HepG2 (cell line): ENCODE data around the gene BAG5. TPM values are rescaled to one million over a fixed set of nuclear protein-coding genes. Genes with fewer than 3 reads are reported as not detected.

Experiments
- ATAC-seq: fragments of 200-7000 bp; cut with Tn5 transposase; 3 replicates; pipeline ENCODE4 v1.9.1; 2020; ENCODE audit warnings: mild to moderate bottlenecking, moderate library complexity
- BruUV-seq: library from RNA; stranded (reverse); fragments of 400-500 nt; replicated peaks from 2 replicates; lab custom pipeline; 2021; lab: Mats Ljungman, UMichigan
- CTCF ChIA-PET: fragments of 300-600 bp; formaldehyde crosslinking; extraction: SDS; loops from one replicate; lab custom pipeline; 2021; ENCODE audit warnings: low total read pairs, inconsistent platforms, low intra/inter-chr PET ratio; lab: Yijun Ruan, JAX
- POLR2A ChIA-PET: fragments of 350-600 bp; sonication (Branson Sonifier 250); formaldehyde crosslinking; loops from one replicate; lab custom pipeline; 2020; ENCODE audit warnings: antibody characterized with exemption, inconsistent platforms; lab: Yijun Ruan, JAX
- DNase-seq: peaks from one replicate; pipeline ENCODE4 v3.0.0-alpha.2; 2015; ENCODE audit warnings: low spot score
- FAIRE-seq: peaks from 3 replicates; lab custom pipeline; 2011; peaks lifted over from hg19 to GRCh38; lab: Jason Lieb, UNC
- H2AFZ ChIP-seq: one replicate; pipeline ENCODE4 v1.6.1; 2011; ENCODE audit warnings: low read length, inconsistent platforms
- H3K27ac ChIP-seq: fragments of 300-600 bp; 3 replicates; pipeline ENCODE4 v1.8.0; 2011; ENCODE audit warnings: mixed run types, mild to moderate bottlenecking, mixed read lengths, low read length, inconsistent platforms; ENCODE audit not compliant: insufficient read depth; ENCODE audit errors: extremely low read length
- H3K27me3 ChIP-seq, 2 experiments: fragments of 200-600 bp in 1 of 2; 2 replicates in 1 of 2; 3 replicates in 1 of 2; pipeline versions ENCODE4 v1.6.0 to v1.8.0; 2011; ENCODE audit warnings: low read length in 2 of 2, mild to moderate bottlenecking in 2 of 2, moderate library complexity in 2 of 2, inconsistent platforms in 1 of 2; ENCODE audit not compliant: insufficient read depth in 2 of 2, control insufficient read depth in 1 of 2
- H3K36me3 ChIP-seq, 2 experiments: fragments of 200-600 bp in 1 of 2; replicated peaks in 1 of 2; 2 replicates in 1 of 2; 3 replicates in 1 of 2; pipeline versions ENCODE4 v1.5.1 to v1.8.0; 2011; ENCODE audit warnings: low read length in 2 of 2, inconsistent platforms in 1 of 2; ENCODE audit not compliant: insufficient read depth in 2 of 2, control insufficient read depth in 1 of 2
- H3K4me1 ChIP-seq: 2 replicates; pipeline ENCODE4 v1.5.1; 2012; ENCODE audit warnings: low read length, inconsistent platforms; ENCODE audit not compliant: insufficient read depth
- H3K4me2 ChIP-seq: 2 replicates; pipeline ENCODE4 v1.6.0; 2011; ENCODE audit warnings: low read depth, low read length, inconsistent platforms
- H3K4me3 ChIP-seq, 3 experiments: fragments of 200-600 bp in 1 of 3; sonication (generic), shearing (Covaris generic) in 1 of 3; replicated peaks in 1 of 3; 2 replicates each; pipeline ENCODE4 v1.5.1; 2011 to 2016; ENCODE audit warnings: low read length in 3 of 3, inconsistent platforms in 2 of 3, low read depth in 2 of 3, mild to moderate bottlenecking in 2 of 3, control low read depth in 1 of 3, mixed read lengths in 1 of 3; ENCODE audit not compliant: insufficient read depth in 1 of 3
- H3K79me2 ChIP-seq: one replicate; pipeline ENCODE4 v1.6.1; 2011; ENCODE audit warnings: low read length, inconsistent platforms; ENCODE audit not compliant: insufficient read depth
- H3K9ac ChIP-seq: 2 replicates; pipeline ENCODE4 v1.6.0; 2011; ENCODE audit warnings: mild to moderate bottlenecking, low read depth, low read length, inconsistent platforms; ENCODE audit not compliant: insufficient read depth
- H3K9me3 ChIP-seq: 2 replicates; pipeline ENCODE4 v1.5.1; 2012; ENCODE audit warnings: mild to moderate bottlenecking, low read length
- H4K20me1 ChIP-seq: 2 replicates; pipeline ENCODE4 v1.6.0; 2011; ENCODE audit warnings: inconsistent platforms, mild to moderate bottlenecking, low read length, moderate library complexity; ENCODE audit not compliant: insufficient read depth
- FOSL2 ChIP-seq: sonication (generic); formaldehyde crosslinking; IDR thresholded peaks from 2 replicates; pipeline ENCODE4 v1.4.0; 2020; ENCODE audit warnings: missing genetic modification reagents
- HMGA1 ChIP-seq: sonication (generic); formaldehyde crosslinking; conservative IDR thresholded peaks from 2 replicates; pipeline ENCODE4 v1.4.0; 2020; ENCODE audit warnings: missing genetic modification reagents
- HNF4A ChIP-seq: sonication (generic); formaldehyde crosslinking; IDR thresholded peaks from 2 replicates; pipeline ENCODE4 v1.4.0; 2020; ENCODE audit warnings: missing genetic modification reagents
- ZNF543 ChIP-seq: sonication (generic); formaldehyde crosslinking; IDR thresholded peaks from 2 replicates; pipeline ENCODE4 v1.4.0; 2020; ENCODE audit warnings: mild to moderate bottlenecking, missing genetic modification reagents
- WGBS: methylation state at CpG from one replicate; pipeline ENCODE4 v1.1.6; 2017; ENCODE audit warnings: low lambda C conversion rate; 5-methylcytosine and 5-hydroxymethylcytosine counted together
- in situ Hi-C: cut with HindIII; loops from 2 replicates; pipeline ENCODE4 v1.10.0; 2017; ENCODE audit warnings: low pct_unique_long_range_greater_than_20kb; ENCODE audit not compliant: extremely low pct_ligation_motif_present
- intact Hi-C: fragments of 100-400 bp; cut with micrococcal nuclease; formaldehyde crosslinking; loops from one replicate; pipeline ENCODE4 v1.10.0; 2022; ENCODE audit not compliant: unreplicated experiment
- polyA plus RNA-seq, 8 experiments: library from polyadenylated mRNA; depleted of rRNA in 3 of 8; stranded (reverse) in 7 of 8; unstranded in 1 of 8; fragments of >200 nt; fragmentation: Illumina TruSeq in 4 of 8; extraction: Trizol in 4 of 8; gene quantifications; 2 replicates each; pipeline versions ENCODE4 v1.2.1 to v1.2.3, GENCODE V29; 2011 to 2016; ENCODE audit warnings: low read depth in 4 of 8, missing spikeins in 1 of 8, mixed read lengths in 1 of 8; ENCODE audit not compliant: insufficient read depth in 1 of 8
- total RNA-seq, 5 experiments: library from RNA; depleted of rRNA; stranded (reverse); fragments of >200 nt; fragmentation: Illumina TruSeq; extraction: Trizol; gene quantifications; 2 replicates each; pipeline ENCODE4 v1.2.3, GENCODE V29; 2016; ENCODE audit warnings: low read depth in 1 of 5

The BAG5 gene
- total and polyA plus RNA-seq, 2 of the 13 experiments (the other 11 are each of a cell fraction or from before 2014, with no cell fraction given), result 3.5 to 21.0 TPM

DNA sequence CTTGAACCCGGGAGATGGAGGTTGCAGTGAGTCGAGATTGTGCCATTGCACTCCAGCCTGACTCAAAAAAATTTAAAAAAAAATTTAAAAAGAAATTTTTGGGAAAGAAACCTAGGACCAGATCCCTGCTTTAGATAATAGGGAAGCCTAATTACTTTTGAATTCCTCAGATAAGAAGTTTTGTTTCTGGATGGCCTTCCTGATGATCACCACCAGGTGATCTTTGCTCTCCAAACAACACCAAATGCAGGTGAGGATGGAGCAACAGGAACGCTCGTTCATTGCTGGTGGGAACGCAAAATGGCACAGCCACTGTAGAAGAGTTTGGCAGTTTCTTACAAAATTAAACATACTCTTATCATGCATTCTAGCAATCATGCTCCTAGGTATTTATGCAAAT lies 38.0 kb upstream of the BAG5 start:
- no peaks in the 10 kb centered on the region; a peak in 1 of 5 replicates for H3K27me3 ChIP-seq
- H3K4me1 ChIP-seq, result peaks cover 16% of the 10 kb centered on the region
- DNase-seq (no peak), ATAC-seq (no peak), FAIRE-seq (no peak)
- no peaks in the 10 kb centered on the region for H4K20me1 ChIP-seq
- H3K4me2 ChIP-seq, result no peak overlapping the region
- H3K79me2 ChIP-seq, result no peaks in the 10 kb centered on the region
- H3K4me3 ChIP-seq, result no peak overlapping the region
- no peaks in the 10 kb centered on the region for H3K36me3 ChIP-seq
- no peak overlapping the region for H2AFZ ChIP-seq
- POLR2A ChIA-PET, result interaction anchor here (1.0 kb wide), 1 partner anchor 25 kb away, joined by 3 read pairs; no protein-coding TSS in a partner anchor
- intact Hi-C loops (no loop called here), in situ Hi-C loops (no loop called here)
- CTCF ChIA-PET, result no interaction called here
- BruUV-seq, result no TSS peak
- no peak overlapping the region for H3K27ac ChIP-seq
- no peaks in the 10 kb centered on the region for H3K9me3 ChIP-seq
- H3K9ac ChIP-seq, result no peak overlapping the region
- WGBS, result 75% methylated on average over 5 of the region's 5 CpGs
- TF ChIP-seq HMGA1 (CRISPR knock-in tag), result no peak
- TF ChIP-seq HNF4A (CRISPR knock-in tag), result peak; percentile 25; the same call in 1 of the 2 replicates

DNA sequence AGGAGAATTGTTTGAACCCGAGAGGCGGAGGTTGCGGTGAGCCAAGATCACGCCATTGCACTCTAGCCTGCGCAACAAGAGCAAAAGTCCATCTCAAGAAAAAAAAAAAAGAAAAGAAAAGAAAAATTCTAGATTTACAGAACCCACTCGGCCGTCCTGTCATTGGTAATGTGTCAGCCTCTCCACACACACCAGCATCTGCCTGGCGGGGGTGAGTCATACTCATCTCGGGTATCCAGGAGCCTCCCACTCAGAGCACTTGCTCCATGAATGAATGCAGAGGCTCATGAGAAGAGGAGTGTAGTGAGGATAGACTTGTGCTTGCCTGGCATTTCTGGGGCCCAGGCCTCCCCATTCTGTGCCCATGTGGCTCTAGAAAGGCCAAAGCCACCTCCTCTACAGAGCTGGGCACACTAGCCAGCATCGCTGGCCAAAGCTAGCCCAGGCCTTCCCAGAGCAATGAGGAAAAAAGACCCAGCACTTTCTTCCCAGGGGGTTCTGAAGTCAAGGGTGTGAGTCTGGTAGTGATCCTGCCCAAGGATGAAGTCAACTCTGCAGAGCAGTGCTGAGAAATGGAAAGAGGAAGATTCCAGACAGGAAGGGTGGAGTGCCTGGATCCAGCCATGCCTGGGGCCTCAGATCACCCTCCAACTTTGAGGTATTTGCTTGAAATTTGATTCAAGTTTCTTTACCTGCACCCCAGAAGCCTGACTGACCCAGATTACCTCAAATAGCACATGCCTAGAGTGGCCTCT lies 35.3 kb upstream of the BAG5 start:
- TF ChIP-seq FOSL2 (CRISPR knock-in tag) (0 out of 2 replicates have a peak, but pooled peaks have one; percentile 9), ZNF543 (no peak)
- WGBS, result 94% methylated on average over 10 of the region's 10 CpGs
- ChIA-PET CTCF (no interaction called here), POLR2A (no interaction called here)
- H3K9me3 ChIP-seq, result no peaks in the 10 kb centered on the region
- DNase-seq, result no peak
- H3K4me3 ChIP-seq, result no peak overlapping the region
- H3K27ac ChIP-seq, result no peak overlapping the region
- H3K9ac ChIP-seq, result no peak overlapping the region
- no peak overlapping the region for H3K4me2 ChIP-seq
- H3K79me2 ChIP-seq, result no peaks in the 10 kb centered on the region
- no TSS peak for BruUV-seq
- H2AFZ ChIP-seq, result no peak overlapping the region
- H3K4me1 ChIP-seq, result peaks cover 37% of the 10 kb centered on the region
- intact Hi-C loops (no loop called here), in situ Hi-C loops (no loop called here)
- no peaks in the 10 kb centered on the region for H3K27me3 ChIP-seq
- no peaks in the 10 kb centered on the region for H4K20me1 ChIP-seq
- no peaks in the 10 kb centered on the region for H3K36me3 ChIP-seq
- ATAC-seq, result no peak
- FAIRE-seq, result no peak
